Adipose tissue (tissue), 3 donors: ENCODE results near the gene ODAD4. TPM values are rescaled to one million over a fixed set of nuclear protein-coding genes. Genes with fewer than 3 reads are reported as not detected.
"Not testable (repeated sequence)": the region's sequence is repeated elsewhere in the genome, so short reads cannot be mapped to it uniquely, and the experiment has no call there.

Experiments
- H3K27ac ChIP-seq: one replicate; pipeline ENCODE4 v1.5.1; 2013; ENCODE audit warnings: low read depth, low read length
- WGBS, 3 donors: extraction: QIAGEN DNeasy Blood & Tissue Kit; methylation state at CpG; one replicate each; pipeline ENCODE4 v1.1.7; 2013; 5-methylcytosine and 5-hydroxymethylcytosine counted together
- polyA plus RNA-seq, 3 donors: library from polyadenylated mRNA; stranded (reverse); fragments of 200-250 nt; gene quantifications; one replicate each; pipeline ENCODE4 v1.2.3, GENCODE V29; 2013
- donor health status: healthy with polysubstance abuse.
- donor health status: Bipolar disorder and iron deficiency.
- donor health status: healthy.

The ODAD4 gene
- polyA plus RNA-seq, 3 donors = 0.48 to 0.79 (median 0.64) TPM

GRCh38 chr17:41910701-41911391, 19.6 kb upstream of the ODAD4 start:
- H3K27ac ChIP-seq = no peak overlapping the region
- WGBS, 3 donors = 84 to 90% (median 87%) methylated on average over 13 of the region's 13 CpGs

- 70 to 93% (median 84%) methylated on average over 1 of the region's 1 CpG for WGBS, 3 donors
- H3K27ac ChIP-seq = no peak overlapping the region
These were observed 17.5 kb upstream of the ODAD4 start for GRCh38 chr17:41912925-41913324.

GRCh38 chr17:41913798-41914197, 16.6 kb upstream of the ODAD4 start:
- 80 to 86% (median 83%) methylated on average over 4 of the region's 4 CpGs for WGBS, 3 donors
- no peak overlapping the region for H3K27ac ChIP-seq

DNA sequence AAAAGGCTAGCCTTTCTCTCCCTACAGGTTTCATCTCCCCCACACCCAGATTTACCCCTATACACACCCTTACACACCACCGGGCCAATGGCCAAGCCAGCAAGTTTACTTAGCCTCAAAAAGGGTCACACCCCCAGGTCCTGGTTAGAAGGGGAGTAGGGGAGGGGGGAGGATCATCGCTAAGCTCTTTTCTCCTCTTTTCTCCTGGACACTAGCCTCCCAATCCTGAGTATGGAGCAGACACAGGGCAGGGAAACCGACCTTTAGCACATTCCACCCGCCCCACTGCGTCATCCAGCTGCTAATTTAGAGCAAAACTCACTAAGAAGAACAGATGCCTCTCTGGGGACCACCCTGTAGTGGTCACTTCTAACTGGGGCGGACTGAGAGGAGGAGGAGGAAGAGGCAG, 16.1 kb upstream of the ODAD4 start:
- H3K27ac ChIP-seq = no peak overlapping the region
- WGBS, 3 donors = 38 to 61% (median 41%) methylated on average over 6 of the region's 6 CpGs

- no peak overlapping the region for H3K27ac ChIP-seq
- 57 to 83% (median 78%) methylated on average over 5 of the region's 5 CpGs for WGBS, 3 donors
These were observed 15.4 kb upstream of the ODAD4 start for GRCh38 chr17:41915020-41915419.

DNA sequence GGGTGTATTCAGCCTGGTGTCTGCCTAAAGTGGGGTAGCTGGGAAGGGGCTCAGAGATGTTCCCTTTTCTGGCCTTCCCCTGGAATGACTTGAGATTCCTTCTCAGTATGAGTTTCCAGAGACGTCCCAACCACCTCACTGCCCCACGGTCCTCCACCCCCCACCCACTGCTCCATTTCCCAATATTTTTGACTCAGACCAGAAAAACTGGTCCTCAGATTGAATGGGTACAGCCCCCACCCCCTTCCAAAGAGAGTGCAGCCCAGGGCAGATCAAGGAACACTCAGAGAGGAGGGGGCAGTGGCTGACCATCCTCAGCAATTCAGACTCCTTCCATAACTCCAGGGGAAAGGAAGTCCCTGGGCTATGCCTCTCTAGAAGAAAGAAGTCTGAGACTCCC, 14.9 kb upstream of the ODAD4 start:
- no peak overlapping the region for H3K27ac ChIP-seq

DNA sequence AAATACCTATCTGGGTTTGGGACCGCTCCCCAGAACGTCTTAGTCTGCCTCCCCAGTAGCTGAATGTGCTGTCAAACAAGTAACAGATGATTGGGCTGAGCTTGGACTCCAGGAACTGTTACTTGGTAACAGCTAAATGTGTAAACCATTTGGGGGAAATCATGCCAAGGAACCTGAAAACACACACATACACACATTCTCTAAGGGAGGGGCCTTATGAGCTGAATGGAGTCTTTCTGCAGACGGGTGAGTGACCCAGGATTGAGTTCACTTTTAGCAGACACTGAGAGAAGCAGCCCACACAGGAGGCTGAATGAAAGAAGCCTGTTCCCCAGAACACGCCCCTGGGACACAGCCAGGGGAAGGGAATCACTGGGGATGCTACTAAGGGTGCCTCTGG, 13.2 kb upstream of the ODAD4 start:
- no peak overlapping the region for H3K27ac ChIP-seq
- WGBS, 3 donors = 19 to 51% (median 48%) methylated on average over 4 of the region's 4 CpGs

More for the DNA sequence above, 14.9 kb upstream of the ODAD4 start:
- 46 to 81% (median 68%) methylated on average over 2 of the region's 2 CpGs for WGBS, 3 donors

- H3K27ac ChIP-seq = peak overlapping the region; percentile 75
- 1 to 5% (median 5%) methylated on average over 26 of the region's 26 CpGs for WGBS, 3 donors
These were observed 12.6 kb upstream of the ODAD4 start for GRCh38 chr17:41917679-41918313.

DNA sequence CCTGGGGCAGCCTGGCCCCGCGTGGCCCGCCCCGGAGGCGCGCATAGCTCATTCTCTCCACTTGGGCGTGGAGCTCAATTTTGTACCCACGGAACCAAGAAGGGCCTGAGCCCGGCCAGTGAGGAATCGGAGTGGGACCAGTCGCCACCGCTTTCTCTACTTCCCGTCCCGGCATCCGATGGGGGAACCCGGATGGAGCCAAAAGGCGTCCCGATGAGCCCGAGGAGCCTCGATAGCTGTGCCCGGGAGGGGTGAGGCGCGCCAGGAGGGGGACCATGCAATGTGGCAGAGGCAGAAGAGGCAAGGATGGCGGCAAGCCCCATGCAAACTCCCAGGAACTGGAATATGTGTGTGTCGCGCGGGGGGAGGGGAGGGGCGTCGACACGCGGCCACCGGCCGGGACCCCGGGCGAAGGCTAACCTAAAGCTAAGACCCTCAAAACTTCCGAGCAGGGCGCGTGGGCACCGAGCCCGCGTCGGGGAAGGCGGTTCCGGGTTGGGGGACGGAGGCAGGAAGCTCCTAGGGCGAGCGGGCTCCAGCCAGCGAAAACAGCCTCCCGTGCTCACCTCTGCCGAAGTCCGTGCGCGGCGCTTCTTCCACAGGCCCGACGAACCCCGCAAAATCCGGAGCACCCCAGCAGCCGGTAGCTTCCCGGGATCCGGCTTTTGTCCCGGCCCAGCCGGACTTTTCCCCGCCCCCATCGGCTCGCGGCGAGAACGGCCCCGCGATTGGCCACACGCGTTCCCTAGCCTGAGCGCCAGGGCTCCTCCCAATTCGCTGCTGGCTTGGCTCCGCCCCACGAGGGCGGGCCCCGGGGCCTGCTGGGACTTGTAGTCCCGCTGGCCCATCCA, 11.9 kb upstream of the ODAD4 start, which contains the start of gene ACLY:
TSS of gene ACLY (minus strand) at position 638 of the 851 bp plus-strand sequence. CDS start 5,078 bp downstream, outside the sequence.
- H3K27ac ChIP-seq = peak within 1 kb of the TSS; percentile 75
- WGBS, 3 donors = 0% methylated on average over 72 to 80 of the region's 80 CpGs

DNA sequence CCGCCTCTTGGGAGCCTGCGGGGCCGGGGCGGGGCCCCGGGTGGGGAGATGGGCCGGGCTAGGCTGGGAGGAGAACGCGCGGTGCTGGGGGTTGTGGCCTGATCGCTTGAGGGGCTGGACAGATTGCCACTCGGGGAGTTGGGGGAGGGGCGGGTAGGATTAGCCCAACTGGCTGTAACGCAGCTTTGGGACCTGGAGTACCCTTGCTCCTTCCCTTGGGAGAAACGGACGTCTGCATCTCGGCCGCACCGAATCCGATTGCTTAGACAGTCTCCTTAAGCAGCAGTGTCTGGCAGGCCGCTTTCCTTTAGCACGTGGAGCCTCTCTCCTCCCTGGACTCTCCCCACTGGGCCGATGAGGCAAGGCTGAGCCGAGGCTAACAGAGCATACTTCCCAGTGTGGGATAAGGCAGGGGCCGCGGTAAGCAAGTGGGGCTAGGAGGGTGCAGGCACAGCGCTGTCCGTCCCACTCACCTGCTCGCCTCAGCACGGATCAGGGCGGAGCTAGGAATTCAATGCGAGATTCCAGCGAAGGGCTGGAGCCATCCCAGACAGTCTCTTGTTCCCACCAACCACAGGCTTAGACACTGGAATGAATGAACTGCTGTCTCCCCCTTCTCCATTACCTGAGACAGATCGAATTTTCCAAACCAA, 11.1 kb upstream of the ODAD4 start:
- 8 to 9% (median 8%) methylated on average over 33 of the region's 33 CpGs for WGBS, 3 donors

GRCh38 chr17:41919840-41920579, 10.4 kb upstream of the ODAD4 start:
- H3K27ac ChIP-seq = no peak overlapping the region

More for the DNA sequence above, 11.1 kb upstream of the ODAD4 start:
- H3K27ac ChIP-seq = no peak overlapping the region

DNA sequence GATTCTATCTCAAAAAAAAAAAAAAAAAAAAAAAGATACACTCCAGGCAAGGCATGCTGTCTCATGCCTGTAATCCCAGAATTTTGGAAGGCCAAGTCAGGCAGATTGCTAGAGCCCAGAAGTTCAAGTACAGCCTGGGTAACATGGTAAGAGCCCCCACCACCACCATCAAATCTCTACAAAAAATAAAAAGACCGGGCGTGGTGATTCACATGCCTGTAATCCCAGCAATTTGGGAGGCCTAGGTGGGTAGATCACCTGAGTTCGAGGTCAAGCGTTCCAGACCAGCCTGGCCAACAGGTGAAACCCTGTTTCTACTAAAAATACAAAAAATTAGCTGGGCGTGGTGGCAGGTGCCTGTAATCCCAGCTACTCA, 9.8 kb upstream of the ODAD4 start:
- 87 to 95% (median 92%) methylated on average over 5 of the region's 5 CpGs for WGBS, 3 donors
- no peak overlapping the region for H3K27ac ChIP-seq

More at GRCh38 chr17:41919840-41920579, 10.4 kb upstream of the ODAD4 start:
- 74 to 85% (median 84%) methylated on average over 7 of the region's 7 CpGs for WGBS, 3 donors

- H3K27ac ChIP-seq = no peak overlapping the region
These were observed 4.3 kb upstream of the ODAD4 start for GRCh38 chr17:41925991-41926590.

GRCh38 chr17:41928693-41929251, 1.6 kb upstream of the ODAD4 start:
- H3K27ac ChIP-seq = no peak overlapping the region
- WGBS, 3 donors = 75 to 87% (median 77%) methylated on average over 6 of the region's 6 CpGs

More at GRCh38 chr17:41925991-41926590, 4.3 kb upstream of the ODAD4 start:
- WGBS, 3 donors = 89 to 92% (median 91%) methylated on average over 7 of the region's 7 CpGs

- not testable (repeated sequence) for H3K27ac ChIP-seq
- 45 to 53% (median 48%) methylated on average over 16 to 18 of the region's 18 CpGs for WGBS, 3 donors
These were observed 378 bp downstream of the ODAD4 start for GRCh38 chr17:41930833-41931156.

DNA sequence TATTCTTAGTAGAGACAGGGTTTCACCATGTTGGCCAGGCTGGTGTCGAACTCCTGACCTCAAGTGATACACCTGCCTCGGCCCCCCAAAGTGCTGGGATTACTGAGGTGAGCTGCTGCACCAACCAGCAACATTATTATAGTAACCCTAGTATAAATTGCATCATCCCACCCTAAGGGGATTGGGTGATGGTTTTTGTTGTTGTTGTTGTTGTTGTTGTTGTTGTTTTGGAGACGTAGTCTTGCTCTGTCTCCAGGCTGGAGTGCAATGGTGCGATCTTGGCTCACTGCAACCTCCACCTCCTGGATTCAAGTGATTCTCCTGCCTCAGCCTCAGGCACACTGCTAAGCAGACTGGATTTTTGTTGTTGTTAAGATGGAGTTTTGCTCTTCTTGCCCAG, 1.3 kb downstream of the ODAD4 start:
- 92 to 96% (median 92%) methylated on average over 4 of the region's 4 CpGs for WGBS, 3 donors
- not testable (repeated sequence) for H3K27ac ChIP-seq

DNA sequence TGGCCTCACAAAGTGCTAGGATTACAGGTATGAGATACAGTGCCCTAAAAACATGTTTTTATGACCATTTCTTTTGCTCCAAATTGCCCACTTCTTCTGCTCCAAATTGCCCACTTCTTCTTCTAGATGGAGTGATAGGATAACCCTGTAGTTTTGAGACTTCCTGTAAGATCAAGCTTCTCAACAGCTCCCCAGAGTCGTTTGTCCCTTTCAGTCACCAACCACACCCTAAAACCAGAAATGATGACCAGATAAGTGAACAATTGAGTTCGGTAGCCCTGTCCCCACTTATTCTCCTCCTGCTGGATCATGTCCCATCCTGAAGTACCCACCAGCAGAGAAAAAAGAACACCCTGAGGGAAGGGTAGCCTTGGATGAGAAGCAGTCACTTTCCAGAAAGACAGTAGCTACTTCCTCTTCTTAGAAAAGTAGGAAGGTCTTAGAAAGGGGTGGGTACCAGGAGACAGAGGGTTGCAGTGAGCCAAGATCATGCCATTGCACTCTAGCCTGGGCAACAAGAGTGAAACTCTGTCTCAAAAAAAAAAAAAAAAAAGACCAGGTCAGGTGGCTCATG, 2.5 kb downstream of the ODAD4 start:
- no peak overlapping the region for H3K27ac ChIP-seq
- 30 to 71% (median 32%) methylated on average over 2 of the region's 2 CpGs for WGBS, 3 donors
